ENCODE results near the gene SLC25A1.

The SLC25A1 gene

GRCh38 chr22:19180740-19181410, 2.3 kb upstream of the SLC25A1 start:
- DNase-seq (ENCODE audit: low read depth): no peak

GRCh38 chr22:19180234-19180633, 1.7 kb upstream of the SLC25A1 start:
- DNase-seq (ENCODE audit: low read depth): no peak

GRCh38 chr22:19179497-19180048, 1.0 kb upstream of the SLC25A1 start:
- peak; percentile 31 for DNase-seq (ENCODE audit: low read depth)

GRCh38 chr22:19178065-19178656, 375 bp downstream of the SLC25A1 start:
- no peak for DNase-seq (ENCODE audit: low read depth)

- DNase-seq (ENCODE audit: low read depth): no peak
Observed at GRCh38 chr22:19177164-19178064, 1.1 kb downstream of the SLC25A1 start.

- DNase-seq (ENCODE audit: low read depth): no peak
Observed at GRCh38 chr22:19176732-19177131, 1.8 kb downstream of the SLC25A1 start.

- no peak for DNase-seq (ENCODE audit: low read depth)
Observed at GRCh38 chr22:19176175-19176643, 2.3 kb downstream of the SLC25A1 start.

GRCh38 chr22:19175602-19176174, 2.8 kb downstream of the SLC25A1 start:
- no peak for DNase-seq (ENCODE audit: low read depth)

GRCh38 chr22:19175026-19175601, 3.4 kb downstream of the SLC25A1 start:
- no peak for DNase-seq (ENCODE audit: low read depth)

GRCh38 chr22:19174106-19175025, 4.2 kb downstream of the SLC25A1 start:
- DNase-seq (ENCODE audit: low read depth): peak; percentile 79

GRCh38 chr22:19173047-19174035, 5.2 kb downstream of the SLC25A1 start:
- DNase-seq (ENCODE audit: low read depth): no peak

GRCh38 chr22:19172213-19173046, 6.1 kb downstream of the SLC25A1 start:
- DNase-seq (ENCODE audit: low read depth): no peak

- no peak for DNase-seq (ENCODE audit: low read depth)
Observed at GRCh38 chr22:19169947-19170318, 8.6 kb downstream of the SLC25A1 start.

- no peak for DNase-seq (ENCODE audit: low read depth)
Observed at GRCh38 chr22:19169002-19169946, 9.3 kb downstream of the SLC25A1 start.

GRCh38 chr22:19168088-19168890, 10.2 kb downstream of the SLC25A1 start:
- no peak for DNase-seq (ENCODE audit: low read depth)

- DNase-seq (ENCODE audit: low read depth): no peak
Observed at GRCh38 chr22:19167106-19167869, 11.2 kb downstream of the SLC25A1 start.
